Upper lobe of left lung (tissue), 6 donors: ENCODE data around the gene MEGF11. TPM values are rescaled to one million over a fixed set of nuclear protein-coding genes. Genes with fewer than 3 reads are reported as not detected.

Experiments
- ATAC-seq, 2 donors: fragments of 200-7000 bp; cut with Tn5 transposase; one replicate each; pipeline ENCODE4 v1.9.1; 2022; ENCODE audit warnings: mild to moderate bottlenecking in 2 of 2, moderate library complexity in 2 of 2; ENCODE audit not compliant: low FRiP score in 2 of 2
- DNase-seq, 2 donors: peaks; one replicate each; pipeline ENCODE4 v3.0.0-alpha.2; 2019 to 2020
- H3K27ac ChIP-seq, 4 donors: fragments of 200-600 bp; sonication (generic); one replicate each; pipeline ENCODE4 v1.5.1; 2016 to 2019
- H3K27me3 ChIP-seq, 4 donors: fragments of 200-600 bp; sonication (generic); one replicate each; pipeline ENCODE4 v1.5.1; 2017 to 2019
- H3K36me3 ChIP-seq, 4 donors: fragments of 200-600 bp; sonication (generic); one replicate each; pipeline ENCODE4 v1.5.1; 2016 to 2019
- H3K4me1 ChIP-seq, 4 donors: fragments of 200-600 bp; sonication (generic); one replicate each; pipeline ENCODE4 v1.5.1; 2018 to 2019
- H3K4me3 ChIP-seq, 4 donors: fragments of 200-600 bp; sonication (generic); one replicate each; pipeline ENCODE4 v1.5.1; 2017 to 2019; ENCODE audit warnings: mild to moderate bottlenecking in 2 of 4, moderate library complexity in 1 of 4
- H3K9me3 ChIP-seq, 4 donors: fragments of 200-600 bp; sonication (generic); one replicate each; pipeline ENCODE4 v1.5.1; 2018 to 2019
- EP300 ChIP-seq, 4 donors: sonication (generic); formaldehyde crosslinking; IDR thresholded peaks; one replicate each; pipeline ENCODE4 v1.5.1; 2017; ENCODE audit warnings: antibody characterized with exemption in 4 of 4, control low read depth in 2 of 4
- POLR2A ChIP-seq, 4 donors: fragments of 450-650 bp; IDR thresholded peaks; one replicate each; pipeline ENCODE4 v1.5.1; 2016 to 2017; ENCODE audit warnings: antibody characterized with exemption in 4 of 4, mild to moderate bottlenecking in 2 of 4
- POLR2AphosphoS5 ChIP-seq, 2 donors: sonication (generic); formaldehyde crosslinking; IDR thresholded peaks; one replicate each; pipeline ENCODE4 v1.5.1; 2017; ENCODE audit warnings: antibody characterized with exemption in 2 of 2
- WGBS, 2 donors: methylation state at CpG; one replicate each; pipeline ENCODE4 v1.1.5; 2017 to 2018; 5-methylcytosine and 5-hydroxymethylcytosine counted together
- total RNA-seq, 6 donors: library from RNA; depleted of rRNA in 4 of 6; stranded (reverse); fragments of >200 nt in 4 of 6; gene quantifications; one replicate each; pipeline versions ENCODE4 v1.1.0 to v1.2.1, GENCODE V29; 2016 to 2021
- TF ChIP-seq, protein P1 (sequence below), 6 experiments: fragments of 450-650 bp in 4 of 6; fragments of 200-600 bp in 2 of 6; sonication (generic) in 2 of 6; IDR thresholded peaks; one replicate each; pipeline ENCODE4 v1.5.1; 2016 to 2019; ENCODE audit warnings: antibody characterized with exemption in 6 of 6
- donor health status: DM: no; HTN: no; CAD: no; lungs with moderate emphysema.
- donor health status: DM: no; HTN: yes; CAD: no; lungs with severe emphysema.

MEGF11 gene
- total RNA-seq, 6 donors from 2014 or later = 1.5 to 4.0 (median 3.5) TPM; not detected in 3

DNA sequence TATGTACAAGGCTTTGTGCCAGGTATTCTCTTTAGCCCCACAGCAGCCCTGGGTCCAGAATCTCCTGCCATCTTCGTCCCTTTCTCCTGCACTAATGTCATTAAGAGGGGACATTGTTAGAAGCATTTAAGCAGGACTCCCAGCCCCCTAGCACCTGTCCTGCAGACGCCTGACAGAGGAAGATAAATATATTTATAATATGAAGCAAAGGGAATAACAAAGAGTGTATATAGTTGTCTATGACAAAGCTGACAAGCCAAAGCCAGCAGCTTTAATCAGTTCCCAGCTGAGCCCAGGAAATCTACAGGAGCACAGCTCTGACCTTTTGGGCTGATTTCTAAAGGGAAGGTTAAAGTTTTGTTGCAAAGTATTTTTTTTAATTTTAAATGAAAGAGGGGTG is 96.0 kb downstream of the MEGF11 start:
- ATAC-seq (no peak), DNase-seq (no peak)
- H3K9me3 ChIP-seq = no peaks in the 10 kb centered on the region
- no peak overlapping the region for H3K27ac ChIP-seq
- TF ChIP-seq POLR2A (IDR thresholded peaks at IDR 0.05) = no peak
- TF ChIP-seq POLR2AphosphoS5 (IDR thresholded peaks at IDR 0.05) = no peak
- TF ChIP-seq, protein P1, sequence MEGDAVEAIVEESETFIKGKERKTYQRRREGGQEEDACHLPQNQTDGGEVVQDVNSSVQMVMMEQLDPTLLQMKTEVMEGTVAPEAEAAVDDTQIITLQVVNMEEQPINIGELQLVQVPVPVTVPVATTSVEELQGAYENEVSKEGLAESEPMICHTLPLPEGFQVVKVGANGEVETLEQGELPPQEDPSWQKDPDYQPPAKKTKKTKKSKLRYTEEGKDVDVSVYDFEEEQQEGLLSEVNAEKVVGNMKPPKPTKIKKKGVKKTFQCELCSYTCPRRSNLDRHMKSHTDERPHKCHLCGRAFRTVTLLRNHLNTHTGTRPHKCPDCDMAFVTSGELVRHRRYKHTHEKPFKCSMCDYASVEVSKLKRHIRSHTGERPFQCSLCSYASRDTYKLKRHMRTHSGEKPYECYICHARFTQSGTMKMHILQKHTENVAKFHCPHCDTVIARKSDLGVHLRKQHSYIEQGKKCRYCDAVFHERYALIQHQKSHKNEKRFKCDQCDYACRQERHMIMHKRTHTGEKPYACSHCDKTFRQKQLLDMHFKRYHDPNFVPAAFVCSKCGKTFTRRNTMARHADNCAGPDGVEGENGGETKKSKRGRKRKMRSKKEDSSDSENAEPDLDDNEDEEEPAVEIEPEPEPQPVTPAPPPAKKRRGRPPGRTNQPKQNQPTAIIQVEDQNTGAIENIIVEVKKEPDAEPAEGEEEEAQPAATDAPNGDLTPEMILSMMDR (IDR thresholded peaks at IDR 0.05) = no peak
- TF ChIP-seq EP300 (IDR thresholded peaks at IDR 0.05) = no peak
- no peaks in the 10 kb centered on the region for H3K4me1 ChIP-seq
- no peak overlapping the region for H3K4me3 ChIP-seq
- no peaks in the 10 kb centered on the region for H3K27me3 ChIP-seq
- 68 to 70% methylated on average over 2 of the region's 2 CpGs for WGBS, 2 donors
- H3K36me3 ChIP-seq = no peaks in the 10 kb centered on the region

- WGBS, 2 donors = 71 to 73% methylated on average over 5 to 10 of the region's 10 CpGs
- H3K36me3 ChIP-seq = no peaks in the 10 kb centered on the region
- H3K27ac ChIP-seq = no peak overlapping the region
- TF ChIP-seq, protein P1 (IDR thresholded peaks at IDR 0.05) = no peak
- TF ChIP-seq EP300 (IDR thresholded peaks at IDR 0.05) (no peak), POLR2AphosphoS5 (IDR thresholded peaks at IDR 0.05) (no peak), POLR2A (IDR thresholded peaks at IDR 0.05) (no peak)
- ATAC-seq (no peak), DNase-seq (no peak)
- no peak overlapping the region for H3K4me3 ChIP-seq
- no peaks in the 10 kb centered on the region for H3K27me3 ChIP-seq
- H3K9me3 ChIP-seq = no peaks in the 10 kb centered on the region
- no peaks in the 10 kb centered on the region for H3K4me1 ChIP-seq
Measured at GRCh38 chr15:66156310-66156975, 97.1 kb downstream of the MEGF11 start.

DNA sequence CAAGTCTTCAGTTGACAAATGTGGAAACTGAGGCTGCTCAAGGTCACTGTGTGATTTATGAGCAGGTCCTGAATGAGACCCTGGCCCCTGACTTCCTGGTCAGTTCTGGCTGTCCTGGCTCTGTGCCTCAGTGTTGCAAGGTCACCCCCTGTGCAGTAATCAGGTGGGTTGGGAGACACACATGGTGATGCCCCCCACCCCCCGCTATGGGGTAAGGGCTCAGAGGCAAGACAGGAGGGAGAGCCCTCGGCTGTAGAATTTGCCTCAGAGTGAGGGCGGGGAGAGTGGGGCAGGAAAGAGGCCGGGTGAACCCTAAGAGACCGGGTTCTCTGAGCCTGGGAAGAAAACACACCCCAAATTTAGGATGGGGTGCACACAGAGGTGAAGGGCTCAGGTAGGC is 98.5 kb downstream of the MEGF11 start:
- Histone ChIP-seq H3K4me1 (no peaks in the 10 kb centered on the region), H3K4me3 (no peak overlapping the region), H3K27ac (no peak overlapping the region), H3K36me3 (no peaks in the 10 kb centered on the region), H3K27me3 (no peaks in the 10 kb centered on the region), H3K9me3 (no peaks in the 10 kb centered on the region)
- ATAC-seq (no peak), DNase-seq (no peak)
- WGBS, 2 donors = 58 to 85% methylated on average over 2 to 5 of the region's 5 CpGs
- TF ChIP-seq POLR2A (IDR thresholded peaks at IDR 0.05) = no peak
- no peak for TF ChIP-seq EP300 (IDR thresholded peaks at IDR 0.05)
- no peak for TF ChIP-seq POLR2AphosphoS5 (IDR thresholded peaks at IDR 0.05)
- TF ChIP-seq, protein P1 (IDR thresholded peaks at IDR 0.05) = no peak

GRCh38 chr15:66154581-66154980 is 99.0 kb downstream of the MEGF11 start:
- H3K9me3 ChIP-seq = no peaks in the 10 kb centered on the region
- ATAC-seq = no peak
- DNase-seq = no peak
- H3K4me1 ChIP-seq = no peaks in the 10 kb centered on the region
- H3K4me3 ChIP-seq = no peak overlapping the region
- H3K27ac ChIP-seq = no peak overlapping the region
- TF ChIP-seq POLR2AphosphoS5 (IDR thresholded peaks at IDR 0.05) (no peak), POLR2A (IDR thresholded peaks at IDR 0.05) (no peak), EP300 (IDR thresholded peaks at IDR 0.05) (no peak)
- TF ChIP-seq, protein P1 (IDR thresholded peaks at IDR 0.05) = no peak
- no peaks in the 10 kb centered on the region for H3K36me3 ChIP-seq
- 66 to 81% methylated on average over 4 of the region's 4 CpGs for WGBS, 2 donors
- H3K27me3 ChIP-seq = no peaks in the 10 kb centered on the region
